ENCODE results near the gene DPM3.
A peak's percentile ranks its signal among the peaks of the same experiment; 100 is the strongest.

The DPM3 gene

DNA sequence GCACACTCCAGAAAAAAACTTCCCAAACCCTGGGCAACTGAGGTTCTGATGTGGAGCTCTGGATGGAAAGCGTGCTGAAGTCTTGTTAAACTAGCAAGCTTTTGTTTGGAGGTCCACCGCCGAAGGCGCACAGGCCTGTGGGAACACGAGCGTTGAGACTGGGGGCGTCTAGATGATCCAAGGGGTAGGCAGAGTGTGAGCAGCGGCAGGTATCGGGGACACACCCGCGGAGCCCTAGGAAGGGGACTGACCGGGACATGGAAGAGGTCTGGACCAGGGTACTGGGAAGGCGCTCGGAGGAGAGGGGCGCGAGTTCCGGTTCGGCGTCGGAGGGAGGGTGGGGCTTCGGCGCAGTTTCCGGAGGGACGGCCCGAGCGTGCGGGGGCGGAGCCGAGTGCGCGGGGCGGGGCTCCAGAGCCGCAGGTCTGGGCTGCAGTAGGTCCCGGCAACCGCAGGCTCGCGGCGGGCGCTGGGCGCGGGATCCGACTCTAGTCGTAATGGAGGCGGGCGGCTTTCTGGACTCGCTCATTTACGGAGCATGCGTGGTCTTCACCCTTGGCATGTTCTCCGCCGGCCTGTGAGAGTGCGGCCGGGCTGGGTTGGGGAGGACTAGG is 4.8 kb downstream of the DPM3 start, which contains the start of gene SLC50A1 (continued):
- TF ChIP-seq, protein P1, sequence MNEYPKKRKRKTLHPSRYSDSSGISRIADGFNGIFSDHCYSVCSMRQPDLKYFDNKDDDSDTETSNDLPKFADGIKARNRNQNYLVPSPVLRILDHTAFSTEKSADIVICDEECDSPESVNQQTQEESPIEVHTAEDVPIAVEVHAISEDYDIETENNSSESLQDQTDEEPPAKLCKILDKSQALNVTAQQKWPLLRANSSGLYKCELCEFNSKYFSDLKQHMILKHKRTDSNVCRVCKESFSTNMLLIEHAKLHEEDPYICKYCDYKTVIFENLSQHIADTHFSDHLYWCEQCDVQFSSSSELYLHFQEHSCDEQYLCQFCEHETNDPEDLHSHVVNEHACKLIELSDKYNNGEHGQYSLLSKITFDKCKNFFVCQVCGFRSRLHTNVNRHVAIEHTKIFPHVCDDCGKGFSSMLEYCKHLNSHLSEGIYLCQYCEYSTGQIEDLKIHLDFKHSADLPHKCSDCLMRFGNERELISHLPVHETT (tag by site-specific recombination; IDR thresholded peaks at IDR 0.05) = no peak
- no peak for TF ChIP-seq HOXC10 (CRISPR knock-in tag; IDR thresholded peaks at IDR 0.05)
- TF ChIP-seq ZXDB (tag by site-specific recombination; IDR thresholded peaks at IDR 0.05) = no peak
- TF ChIP-seq, protein P2, sequence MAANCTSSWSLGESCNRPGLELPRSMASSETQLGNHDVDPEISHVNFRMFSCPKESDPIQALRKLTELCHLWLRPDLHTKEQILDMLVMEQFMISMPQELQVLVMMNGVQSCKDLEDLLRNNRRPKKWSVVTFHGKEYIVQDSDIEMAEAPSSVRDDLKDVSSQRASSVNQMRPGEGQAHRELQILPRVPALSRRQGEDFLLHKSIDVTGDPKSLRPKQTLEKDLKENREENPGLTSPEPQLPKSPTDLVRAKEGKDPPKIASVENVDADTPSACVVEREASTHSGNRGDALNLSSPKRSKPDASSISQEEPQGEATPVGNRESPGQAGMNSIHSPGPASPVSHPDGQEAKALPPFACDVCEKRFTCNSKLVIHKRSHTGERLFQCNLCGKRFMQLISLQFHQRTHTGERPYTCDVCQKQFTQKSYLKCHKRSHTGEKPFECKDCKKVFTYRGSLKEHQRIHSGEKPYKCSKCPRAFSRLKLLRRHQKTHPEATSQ (tag by site-specific recombination; IDR thresholded peaks at IDR 0.05) = no peak
- TF ChIP-seq ZNF175 (tag by site-specific recombination; IDR thresholded peaks at IDR 0.05) = no peak
- no peak for TF ChIP-seq ZNF211 (tag by site-specific recombination; IDR thresholded peaks at IDR 0.05; ENCODE audit: low read depth)
- TF ChIP-seq ZNF114 (tag by site-specific recombination; IDR thresholded peaks at IDR 0.05) = no peak
- TF ChIP-seq ZNF514 (tag by site-specific recombination; IDR thresholded peaks at IDR 0.05) = no peak
- no peak for TF ChIP-seq ZNF585B (tag by site-specific recombination; IDR thresholded peaks at IDR 0.05)
- TF ChIP-seq, protein P3, sequence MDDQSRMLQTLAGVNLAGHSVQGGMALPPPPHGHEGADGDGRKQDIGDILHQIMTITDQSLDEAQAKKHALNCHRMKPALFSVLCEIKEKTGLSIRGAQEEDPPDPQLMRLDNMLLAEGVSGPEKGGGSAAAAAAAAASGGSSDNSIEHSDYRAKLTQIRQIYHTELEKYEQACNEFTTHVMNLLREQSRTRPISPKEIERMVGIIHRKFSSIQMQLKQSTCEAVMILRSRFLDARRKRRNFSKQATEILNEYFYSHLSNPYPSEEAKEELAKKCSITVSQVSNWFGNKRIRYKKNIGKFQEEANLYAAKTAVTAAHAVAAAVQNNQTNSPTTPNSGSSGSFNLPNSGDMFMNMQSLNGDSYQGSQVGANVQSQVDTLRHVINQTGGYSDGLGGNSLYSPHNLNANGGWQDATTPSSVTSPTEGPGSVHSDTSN (CRISPR knock-in tag; IDR thresholded peaks at IDR 0.05) = no peak
- TF ChIP-seq ZNF830 (tag by site-specific recombination; IDR thresholded peaks at IDR 0.05; ENCODE audit: low read depth) = no peak
- TF ChIP-seq ZFHX2 (tag by site-specific recombination; conservative IDR thresholded peaks at IDR 0.05) = peak; percentile 39
- TF ChIP-seq ZNF169 (tag by site-specific recombination; IDR thresholded peaks at IDR 0.05) = no peak
- no peak for TF ChIP-seq ZNF664 (tag by site-specific recombination; IDR thresholded peaks at IDR 0.05)
- TF ChIP-seq ZNF37A (tag by site-specific recombination; IDR thresholded peaks at IDR 0.05) = no peak
- no peak for TF ChIP-seq ZNF132 (tag by site-specific recombination; IDR thresholded peaks at IDR 0.05; ENCODE audit: borderline replicate concordance)
- TF ChIP-seq, protein P4, sequence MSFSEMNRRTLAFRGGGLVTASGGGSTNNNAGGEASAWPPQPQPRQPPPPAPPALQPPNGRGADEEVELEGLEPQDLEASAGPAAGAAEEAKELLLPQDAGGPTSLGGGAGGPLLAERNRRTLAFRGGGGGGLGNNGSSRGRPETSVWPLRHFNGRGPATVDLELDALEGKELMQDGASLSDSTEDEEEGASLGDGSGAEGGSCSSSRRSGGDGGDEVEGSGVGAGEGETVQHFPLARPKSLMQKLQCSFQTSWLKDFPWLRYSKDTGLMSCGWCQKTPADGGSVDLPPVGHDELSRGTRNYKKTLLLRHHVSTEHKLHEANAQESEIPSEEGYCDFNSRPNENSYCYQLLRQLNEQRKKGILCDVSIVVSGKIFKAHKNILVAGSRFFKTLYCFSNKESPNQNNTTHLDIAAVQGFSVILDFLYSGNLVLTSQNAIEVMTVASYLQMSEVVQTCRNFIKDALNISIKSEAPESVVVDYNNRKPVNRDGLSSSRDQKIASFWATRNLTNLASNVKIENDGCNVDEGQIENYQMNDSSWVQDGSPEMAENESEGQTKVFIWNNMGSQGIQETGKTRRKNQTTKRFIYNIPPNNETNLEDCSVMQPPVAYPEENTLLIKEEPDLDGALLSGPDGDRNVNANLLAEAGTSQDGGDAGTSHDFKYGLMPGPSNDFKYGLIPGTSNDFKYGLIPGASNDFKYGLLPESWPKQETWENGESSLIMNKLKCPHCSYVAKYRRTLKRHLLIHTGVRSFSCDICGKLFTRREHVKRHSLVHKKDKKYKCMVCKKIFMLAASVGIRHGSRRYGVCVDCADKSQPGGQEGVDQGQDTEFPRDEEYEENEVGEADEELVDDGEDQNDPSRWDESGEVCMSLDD (tag by site-specific recombination; IDR thresholded peaks at IDR 0.05) = peak; percentile 33; the same call in 1 of the 2 replicates
- TF ChIP-seq ZNF707 (tag by site-specific recombination; IDR thresholded peaks at IDR 0.05) = no peak
- TF ChIP-seq ZNF121 (tag by site-specific recombination; IDR thresholded peaks at IDR 0.05) = no peak
- no peak for TF ChIP-seq MYNN (tag by site-specific recombination; IDR thresholded peaks at IDR 0.05; ENCODE audit: borderline replicate concordance)
- TF ChIP-seq ZNF2 (tag by site-specific recombination; IDR thresholded peaks at IDR 0.05) = peak; percentile 36; the same call in 1 of the 2 replicates
- TF ChIP-seq, protein P5, sequence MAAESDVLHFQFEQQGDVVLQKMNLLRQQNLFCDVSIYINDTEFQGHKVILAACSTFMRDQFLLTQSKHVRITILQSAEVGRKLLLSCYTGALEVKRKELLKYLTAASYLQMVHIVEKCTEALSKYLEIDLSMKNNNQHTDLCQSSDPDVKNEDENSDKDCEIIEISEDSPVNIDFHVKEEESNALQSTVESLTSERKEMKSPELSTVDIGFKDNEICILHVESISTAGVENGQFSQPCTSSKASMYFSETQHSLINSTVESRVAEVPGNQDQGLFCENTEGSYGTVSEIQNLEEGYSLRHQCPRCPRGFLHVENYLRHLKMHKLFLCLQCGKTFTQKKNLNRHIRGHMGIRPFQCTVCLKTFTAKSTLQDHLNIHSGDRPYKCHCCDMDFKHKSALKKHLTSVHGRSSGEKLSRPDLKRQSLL (tag by site-specific recombination; IDR thresholded peaks at IDR 0.05) = peak; percentile 77; the same call in 1 of the 2 replicates
- TF ChIP-seq ZSCAN30 (tag by site-specific recombination; IDR thresholded peaks at IDR 0.05) = no peak
- TF ChIP-seq ZNF530 (tag by site-specific recombination; IDR thresholded peaks at IDR 0.05; ENCODE audit: low read depth) = no peak
- peak; percentile 89; the same call in 1 of the 2 replicates for TF ChIP-seq ZNF501 (tag by site-specific recombination; IDR thresholded peaks at IDR 0.05)
- TF ChIP-seq, protein P6, sequence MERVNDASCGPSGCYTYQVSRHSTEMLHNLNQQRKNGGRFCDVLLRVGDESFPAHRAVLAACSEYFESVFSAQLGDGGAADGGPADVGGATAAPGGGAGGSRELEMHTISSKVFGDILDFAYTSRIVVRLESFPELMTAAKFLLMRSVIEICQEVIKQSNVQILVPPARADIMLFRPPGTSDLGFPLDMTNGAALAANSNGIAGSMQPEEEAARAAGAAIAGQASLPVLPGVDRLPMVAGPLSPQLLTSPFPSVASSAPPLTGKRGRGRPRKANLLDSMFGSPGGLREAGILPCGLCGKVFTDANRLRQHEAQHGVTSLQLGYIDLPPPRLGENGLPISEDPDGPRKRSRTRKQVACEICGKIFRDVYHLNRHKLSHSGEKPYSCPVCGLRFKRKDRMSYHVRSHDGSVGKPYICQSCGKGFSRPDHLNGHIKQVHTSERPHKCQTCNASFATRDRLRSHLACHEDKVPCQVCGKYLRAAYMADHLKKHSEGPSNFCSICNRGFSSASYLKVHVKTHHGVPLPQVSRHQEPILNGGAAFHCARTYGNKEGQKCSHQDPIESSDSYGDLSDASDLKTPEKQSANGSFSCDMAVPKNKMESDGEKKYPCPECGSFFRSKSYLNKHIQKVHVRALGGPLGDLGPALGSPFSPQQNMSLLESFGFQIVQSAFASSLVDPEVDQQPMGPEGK (tag by site-specific recombination; IDR thresholded peaks at IDR 0.05) = no peak; the same call in 1 of the 2 replicates
- TF ChIP-seq ZNF426 (tag by site-specific recombination; IDR thresholded peaks at IDR 0.05) = no peak
- TF ChIP-seq OSR2 (tag by site-specific recombination; IDR thresholded peaks at IDR 0.05) = no peak
- no peak for TF ChIP-seq ZNF248 (tag by site-specific recombination; IDR thresholded peaks at IDR 0.05)
- no peak for TF ChIP-seq ZNF629 (tag by site-specific recombination; IDR thresholded peaks at IDR 0.05)
- TF ChIP-seq SETDB1 (IDR thresholded peaks at IDR 0.05; ENCODE audit: insufficient read length, low read length) = no peak
- peak; percentile 71; the same call in 1 of the 2 replicates for TF ChIP-seq KLF10 (tag by site-specific recombination; IDR thresholded peaks at IDR 0.05)
